Stimulated activated CD4-positive, alpha-beta T cell treated with anti-CD3 and anti-CD28 coated beads, Interleukin-4, amount 100 ng/mL, for 1 hour (primary cell): Measurements from ENCODE around the gene DNAJC10.

Experiments used
- DNase-seq: peaks from one replicate; pipeline ENCODE4 v3.0.0-alpha.2; 2020

DNAJC10 gene

GRCh38 chr2:182798736-182799135 is 82.7 kb downstream of the DNAJC10 start:
- DNase-seq = no peak

- DNase-seq = no peak
Observed at GRCh38 chr2:182804128-182804527, 88.1 kb downstream of the DNAJC10 start.

- DNase-seq = no peak
Observed at GRCh38 chr2:182807319-182807718, 91.3 kb downstream of the DNAJC10 start.

GRCh38 chr2:182810087-182810486 is 94.0 kb downstream of the DNAJC10 start:
- no peak for DNase-seq

GRCh38 chr2:182814380-182814779 is 98.3 kb downstream of the DNAJC10 start:
- DNase-seq = no peak

- DNase-seq = no peak
Observed at GRCh38 chr2:182814804-182815203, 98.7 kb downstream of the DNAJC10 start.

GRCh38 chr2:182816866-182817265 is 100.8 kb downstream of the DNAJC10 start:
- no peak for DNase-seq

- DNase-seq = no peak
Observed at GRCh38 chr2:182817558-182817957, 101.5 kb downstream of the DNAJC10 start.

GRCh38 chr2:182818501-182818900 is 102.4 kb downstream of the DNAJC10 start:
- no peak for DNase-seq

- DNase-seq = no peak
Observed at GRCh38 chr2:182818925-182819324, 102.9 kb downstream of the DNAJC10 start.

- no peak for DNase-seq
Observed at GRCh38 chr2:182819412-182819811, 103.4 kb downstream of the DNAJC10 start.

- DNase-seq = no peak
Observed at GRCh38 chr2:182821182-182821581, 105.1 kb downstream of the DNAJC10 start.

GRCh38 chr2:182822733-182823132 is 106.7 kb downstream of the DNAJC10 start:
- DNase-seq = no peak

GRCh38 chr2:182824056-182824766 is 108.2 kb downstream of the DNAJC10 start:
- DNase-seq = no peak

- DNase-seq = no peak
Observed at GRCh38 chr2:182824767-182825158, 108.7 kb downstream of the DNAJC10 start.

GRCh38 chr2:182826064-182826463 is 110.0 kb downstream of the DNAJC10 start:
- no peak for DNase-seq

- DNase-seq = no peak
Observed at GRCh38 chr2:182826496-182826895, 110.4 kb downstream of the DNAJC10 start.

- no peak for DNase-seq
Observed at GRCh38 chr2:182827182-182827879, 111.3 kb downstream of the DNAJC10 start.

GRCh38 chr2:182831101-182831500 is 115.0 kb downstream of the DNAJC10 start:
- no peak for DNase-seq

GRCh38 chr2:182831921-182832320 is 115.9 kb downstream of the DNAJC10 start:
- no peak for DNase-seq

- DNase-seq = no peak
Observed at GRCh38 chr2:182833084-182833854, 117.2 kb downstream of the DNAJC10 start.

- no peak for DNase-seq
Observed at GRCh38 chr2:182834293-182834692, 118.2 kb downstream of the DNAJC10 start.

GRCh38 chr2:182836451-182836850 is 120.4 kb downstream of the DNAJC10 start:
- no peak for DNase-seq
